HG03342 (cell line): ENCODE results near the gene CFAP61.
A peak's percentile ranks its signal among the peaks of the same experiment; 100 is the strongest.
"Not testable (repeated sequence)": the region's sequence is repeated elsewhere in the genome, so short reads cannot be mapped to it uniquely, and the experiment has no call there.

Source experiments
- ATAC-seq: cut with Tn5 transposase; IDR thresholded peaks from one replicate; pipeline ENCODE4 v1.9.1; 2021; ENCODE audit warnings: mild to moderate bottlenecking, moderate library complexity; ENCODE audit not compliant: unreplicated experiment

Gene CFAP61

GRCh38 chr20:20226554-20226953 lies 174.2 kb downstream of the CFAP61 start:
- ATAC-seq = no peak

GRCh38 chr20:20227013-20227571 lies 174.8 kb downstream of the CFAP61 start:
- ATAC-seq = no peak

- no peak for ATAC-seq
These were observed 176.0 kb downstream of the CFAP61 start for GRCh38 chr20:20228351-20228750.

GRCh38 chr20:20229595-20229994 lies 177.3 kb downstream of the CFAP61 start:
- no peak for ATAC-seq

- ATAC-seq = no peak
These were observed 178.4 kb downstream of the CFAP61 start for GRCh38 chr20:20230741-20231140.

GRCh38 chr20:20231528-20232298 lies 179.4 kb downstream of the CFAP61 start:
- no peak for ATAC-seq

GRCh38 chr20:20233041-20233514 lies 180.7 kb downstream of the CFAP61 start:
- no peak for ATAC-seq

GRCh38 chr20:20235681-20236080 lies 183.3 kb downstream of the CFAP61 start:
- ATAC-seq = no peak

GRCh38 chr20:20237093-20237959 lies 185.0 kb downstream of the CFAP61 start:
- peak; percentile 74 for ATAC-seq

- no peak for ATAC-seq
These were observed 189.6 kb downstream of the CFAP61 start for GRCh38 chr20:20241976-20242375.

- not testable (repeated sequence) for ATAC-seq
These were observed 192.1 kb downstream of the CFAP61 start for GRCh38 chr20:20244384-20244783.

- no peak for ATAC-seq
These were observed 194.8 kb downstream of the CFAP61 start for GRCh38 chr20:20246996-20247633.

- ATAC-seq = no peak
These were observed 196.4 kb downstream of the CFAP61 start for GRCh38 chr20:20248620-20249200.

GRCh38 chr20:20251317-20251716 lies 199.0 kb downstream of the CFAP61 start:
- no peak for ATAC-seq

- no peak for ATAC-seq
These were observed 199.5 kb downstream of the CFAP61 start for GRCh38 chr20:20251836-20252235.

- ATAC-seq = no peak
These were observed 200.9 kb downstream of the CFAP61 start for GRCh38 chr20:20253039-20253743.

- no peak for ATAC-seq
These were observed 201.5 kb downstream of the CFAP61 start for GRCh38 chr20:20253744-20254330.

GRCh38 chr20:20255099-20255498 lies 202.8 kb downstream of the CFAP61 start:
- ATAC-seq = no peak

GRCh38 chr20:20259533-20259932 lies 207.2 kb downstream of the CFAP61 start:
- no peak for ATAC-seq

- ATAC-seq = no peak
These were observed 208.8 kb downstream of the CFAP61 start for GRCh38 chr20:20261159-20261558.
